GM20000 (cell line): ENCODE results near the gene RTKN2.

ENCODE experiments used
- DNase-seq: peaks from one replicate; pipeline ENCODE4 v3.0.0; 2012; ENCODE audit warnings: low spot score
- TF ChIP-seq, protein P1 (sequence below): IDR thresholded peaks from 2 replicates; pipeline ENCODE4 v1.5.1; 2012; ENCODE audit warnings: mild to moderate bottlenecking, control low read depth; ENCODE audit errors: extremely low read depth, missing control alignments

RTKN2 gene

GRCh38 chr10:62162261-62162981, 106.2 kb downstream of the RTKN2 start:
- DNase-seq, result no peak
- TF ChIP-seq, protein P1, sequence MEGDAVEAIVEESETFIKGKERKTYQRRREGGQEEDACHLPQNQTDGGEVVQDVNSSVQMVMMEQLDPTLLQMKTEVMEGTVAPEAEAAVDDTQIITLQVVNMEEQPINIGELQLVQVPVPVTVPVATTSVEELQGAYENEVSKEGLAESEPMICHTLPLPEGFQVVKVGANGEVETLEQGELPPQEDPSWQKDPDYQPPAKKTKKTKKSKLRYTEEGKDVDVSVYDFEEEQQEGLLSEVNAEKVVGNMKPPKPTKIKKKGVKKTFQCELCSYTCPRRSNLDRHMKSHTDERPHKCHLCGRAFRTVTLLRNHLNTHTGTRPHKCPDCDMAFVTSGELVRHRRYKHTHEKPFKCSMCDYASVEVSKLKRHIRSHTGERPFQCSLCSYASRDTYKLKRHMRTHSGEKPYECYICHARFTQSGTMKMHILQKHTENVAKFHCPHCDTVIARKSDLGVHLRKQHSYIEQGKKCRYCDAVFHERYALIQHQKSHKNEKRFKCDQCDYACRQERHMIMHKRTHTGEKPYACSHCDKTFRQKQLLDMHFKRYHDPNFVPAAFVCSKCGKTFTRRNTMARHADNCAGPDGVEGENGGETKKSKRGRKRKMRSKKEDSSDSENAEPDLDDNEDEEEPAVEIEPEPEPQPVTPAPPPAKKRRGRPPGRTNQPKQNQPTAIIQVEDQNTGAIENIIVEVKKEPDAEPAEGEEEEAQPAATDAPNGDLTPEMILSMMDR, result no peak

GRCh38 chr10:62159351-62159750, 109.3 kb downstream of the RTKN2 start:
- DNase-seq, result no peak
- TF ChIP-seq, protein P1, result no peak

- TF ChIP-seq, protein P1, result no peak
- DNase-seq, result no peak
Observed at GRCh38 chr10:62157601-62158000, 111.0 kb downstream of the RTKN2 start.

- no peak for DNase-seq
- TF ChIP-seq, protein P1, result no peak
Observed at GRCh38 chr10:62155054-62155680, 113.5 kb downstream of the RTKN2 start.

- DNase-seq, result no peak
- TF ChIP-seq, protein P1, result no peak
Observed at GRCh38 chr10:62154231-62154630, 114.4 kb downstream of the RTKN2 start.

GRCh38 chr10:62153191-62153590, 115.5 kb downstream of the RTKN2 start:
- TF ChIP-seq, protein P1, result no peak
- no peak for DNase-seq

GRCh38 chr10:62149621-62150020, 119.0 kb downstream of the RTKN2 start:
- no peak for DNase-seq
- TF ChIP-seq, protein P1, result no peak
